Ascending aorta (tissue), 2 donors: ENCODE results near the gene PABPN1L. TPM values are rescaled to one million over a fixed set of nuclear protein-coding genes. Genes with fewer than 3 reads are reported as not detected.

Source experiments
- DNase-seq, 2 donors: peaks; one replicate each; pipeline ENCODE4 v3.0.0-alpha.2; 2019; ENCODE audit warnings: low spot score in 2 of 2
- H3K27ac ChIP-seq, 2 donors: fragments of 200-600 bp; sonication (generic); one replicate each; pipeline ENCODE4 v1.5.1; 2016 to 2017; ENCODE audit warnings: mild to moderate bottlenecking in 1 of 2
- H3K27me3 ChIP-seq: fragments of 200-600 bp; sonication (generic); one replicate; pipeline ENCODE4 v1.5.1; 2017
- H3K36me3 ChIP-seq, 2 donors: fragments of 200-600 bp; sonication (generic); one replicate each; pipeline ENCODE4 v1.5.1; 2016
- H3K4me1 ChIP-seq, 2 donors: fragments of 200-600 bp; sonication (generic); one replicate each; pipeline ENCODE4 v1.5.1; 2016 to 2017; ENCODE audit warnings: mild to moderate bottlenecking in 1 of 2
- H3K4me3 ChIP-seq, 2 donors: fragments of 200-600 bp; sonication (generic); one replicate each; pipeline ENCODE4 v1.5.1; 2016 to 2017; ENCODE audit warnings: mild to moderate bottlenecking in 1 of 2
- H3K9me3 ChIP-seq, 2 donors: fragments of 200-600 bp; sonication (generic); one replicate each; pipeline ENCODE4 v1.5.1; 2016
- intact Hi-C: fragments of 100-400 bp; cut with DNase I; formaldehyde crosslinking; loops from one replicate; pipeline ENCODE4 v1.15.1; 2023
- total RNA-seq: library from RNA; depleted of rRNA; stranded (reverse); fragments of >200 nt; gene quantifications from one replicate; pipeline ENCODE4 v1.1.0, GENCODE V29; 2016
- TF ChIP-seq, protein P1 (sequence below), 3 experiments: fragments of 200-600 bp in 2 of 3; fragments of 450-650 bp in 1 of 3; sonication (generic) in 2 of 3; IDR thresholded peaks; one replicate each; pipeline ENCODE4 v1.5.1; 2016 to 2019; ENCODE audit warnings: antibody characterized with exemption in 3 of 3, mild to moderate bottlenecking in 1 of 3, moderate library complexity in 1 of 3

PABPN1L gene
- total RNA-seq, 1 donor from 2014 or later, result not detected

DNA sequence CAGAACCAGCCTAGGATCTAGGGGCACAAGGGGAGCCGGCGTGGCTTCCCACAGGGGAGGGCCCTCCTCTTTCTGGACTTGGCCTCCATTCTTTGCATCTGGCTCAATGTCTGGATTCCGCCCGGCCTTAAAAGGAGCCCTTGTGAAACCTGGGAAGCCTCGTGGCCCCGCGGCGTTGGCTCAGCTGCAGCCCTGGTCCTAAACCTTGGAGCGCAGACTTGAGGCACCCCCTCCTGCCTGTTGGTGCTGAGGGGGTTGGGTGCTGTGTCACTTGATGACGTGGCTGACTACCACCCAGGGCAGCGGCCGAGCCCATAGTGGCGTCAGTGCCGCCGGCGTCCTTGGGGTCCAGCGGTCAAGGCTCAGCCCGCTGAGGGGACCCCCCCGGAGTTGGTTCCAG lies 5.1 kb downstream of the PABPN1L start:
- peaks cover 6 to 7% of the 10 kb centered on the region in 2 donors for H3K4me1 ChIP-seq
- no peaks in the 10 kb centered on the region for H3K27me3 ChIP-seq
- no peaks in the 10 kb centered on the region for H3K9me3 ChIP-seq
- no peak overlapping the region for H3K4me3 ChIP-seq
- intact Hi-C loops, result no loop called here
- H3K27ac ChIP-seq, result no peak overlapping the region
- peaks cover 40 to 44% of the 10 kb centered on the region in 2 donors for H3K36me3 ChIP-seq
- no peak for DNase-seq
- TF ChIP-seq, protein P1, sequence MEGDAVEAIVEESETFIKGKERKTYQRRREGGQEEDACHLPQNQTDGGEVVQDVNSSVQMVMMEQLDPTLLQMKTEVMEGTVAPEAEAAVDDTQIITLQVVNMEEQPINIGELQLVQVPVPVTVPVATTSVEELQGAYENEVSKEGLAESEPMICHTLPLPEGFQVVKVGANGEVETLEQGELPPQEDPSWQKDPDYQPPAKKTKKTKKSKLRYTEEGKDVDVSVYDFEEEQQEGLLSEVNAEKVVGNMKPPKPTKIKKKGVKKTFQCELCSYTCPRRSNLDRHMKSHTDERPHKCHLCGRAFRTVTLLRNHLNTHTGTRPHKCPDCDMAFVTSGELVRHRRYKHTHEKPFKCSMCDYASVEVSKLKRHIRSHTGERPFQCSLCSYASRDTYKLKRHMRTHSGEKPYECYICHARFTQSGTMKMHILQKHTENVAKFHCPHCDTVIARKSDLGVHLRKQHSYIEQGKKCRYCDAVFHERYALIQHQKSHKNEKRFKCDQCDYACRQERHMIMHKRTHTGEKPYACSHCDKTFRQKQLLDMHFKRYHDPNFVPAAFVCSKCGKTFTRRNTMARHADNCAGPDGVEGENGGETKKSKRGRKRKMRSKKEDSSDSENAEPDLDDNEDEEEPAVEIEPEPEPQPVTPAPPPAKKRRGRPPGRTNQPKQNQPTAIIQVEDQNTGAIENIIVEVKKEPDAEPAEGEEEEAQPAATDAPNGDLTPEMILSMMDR (IDR thresholded peaks at IDR 0.05), result no peak

DNA sequence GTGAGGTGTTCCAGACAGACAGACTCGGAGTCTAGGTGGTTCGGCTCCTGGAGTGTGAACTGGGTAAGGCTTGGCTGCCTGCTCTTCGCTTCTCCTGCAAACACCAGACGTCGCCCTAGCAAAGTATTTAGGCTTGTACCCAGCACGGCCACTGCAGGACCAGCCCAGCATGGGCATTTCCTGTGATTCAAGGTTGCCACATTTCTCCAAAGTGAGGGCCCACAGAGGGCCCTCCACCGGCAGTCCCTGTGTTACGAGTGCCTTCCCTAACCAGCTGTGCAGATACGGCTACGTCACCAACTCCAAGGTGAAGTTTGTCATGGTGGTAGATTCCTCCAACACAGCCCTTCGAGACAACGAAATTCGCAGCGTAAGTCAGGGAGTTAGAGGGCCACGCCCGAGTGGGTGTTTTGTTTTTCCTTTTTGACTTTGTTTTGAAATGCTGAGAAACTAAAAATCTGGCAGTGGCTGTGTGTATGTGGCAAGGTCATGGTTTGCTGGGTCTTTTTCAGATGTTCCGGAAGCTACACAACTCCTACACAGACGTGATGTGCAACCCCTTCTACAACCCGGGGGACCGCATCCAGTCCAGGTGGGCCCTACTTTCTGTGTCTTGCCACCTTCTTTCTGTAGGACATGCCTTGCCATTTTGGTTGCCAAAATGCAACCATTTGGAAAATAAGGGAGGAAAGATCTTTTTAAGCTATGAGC lies 6.9 kb downstream of the PABPN1L start:
- Histone ChIP-seq H3K4me1 (peaks cover 13 to 14% of the 10 kb centered on the region in 2 donors), H3K9me3 (no peaks in the 10 kb centered on the region), H3K4me3 (no peak overlapping the region), H3K27me3 (no peaks in the 10 kb centered on the region), H3K36me3 (peaks cover 40 to 44% of the 10 kb centered on the region in 2 donors), H3K27ac (no peak overlapping the region)
- no peak for DNase-seq
- intact Hi-C loops, result loop anchor here (5.0 kb wide), 2 partner anchors 197 to 407 kb away; partner anchors contain the start of genes MVD and ZFPM1
- TF ChIP-seq, protein P1 (IDR thresholded peaks at IDR 0.05), result no peak

DNA sequence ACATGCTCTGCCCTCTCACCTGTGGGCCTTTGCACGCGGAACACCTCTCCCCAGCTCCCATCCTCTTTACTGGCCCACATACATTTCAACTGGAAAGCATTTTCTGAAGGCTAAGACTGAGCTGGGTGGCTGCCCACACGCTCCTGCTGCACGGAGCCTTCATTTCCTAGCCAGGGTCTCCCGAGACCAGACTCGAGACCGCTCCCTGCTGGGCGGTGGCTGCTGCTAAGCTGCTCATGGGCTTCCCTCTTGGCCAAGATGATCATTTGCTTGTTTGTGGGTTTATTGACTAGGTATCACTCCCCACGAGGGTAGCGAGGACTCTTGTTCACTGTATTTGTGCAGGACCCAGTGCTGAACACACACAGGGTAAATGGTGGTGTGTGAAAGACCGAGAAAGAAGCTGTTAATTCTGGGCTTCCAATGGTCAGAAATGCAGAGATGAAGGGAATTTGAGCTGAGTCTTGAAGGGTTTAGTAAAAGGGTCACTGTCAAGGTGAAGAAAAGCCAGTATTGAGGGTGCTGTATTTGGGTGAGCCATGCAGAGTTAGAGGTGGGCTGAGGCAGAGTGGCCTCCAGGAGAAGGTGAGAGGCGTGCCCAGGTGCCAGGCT lies 8.6 kb downstream of the PABPN1L start:
- H3K36me3 ChIP-seq, result peaks cover 38% of the 10 kb centered on the region in 2 donors
- peaks cover 13 to 14% of the 10 kb centered on the region in 2 donors for H3K4me1 ChIP-seq
- H3K9me3 ChIP-seq, result no peaks in the 10 kb centered on the region
- intact Hi-C loops, result loop anchor here (1.0 to 5.0 kb wide), 7 partner anchors 47 to 633 kb away; partner anchors contain the start of genes ANKRD11, APRT, CTU2 and MVD
- H3K27me3 ChIP-seq, result no peaks in the 10 kb centered on the region
- no peak overlapping the region for H3K27ac ChIP-seq
- peak overlapping the region; percentile 64 to 87 for H3K4me3 ChIP-seq
- TF ChIP-seq, protein P1 (IDR thresholded peaks at IDR 0.05), result peak in 2 of 3 experiments; percentile 40 to 55
- peak in 1 of 2 donors; percentile 80 for DNase-seq

DNA sequence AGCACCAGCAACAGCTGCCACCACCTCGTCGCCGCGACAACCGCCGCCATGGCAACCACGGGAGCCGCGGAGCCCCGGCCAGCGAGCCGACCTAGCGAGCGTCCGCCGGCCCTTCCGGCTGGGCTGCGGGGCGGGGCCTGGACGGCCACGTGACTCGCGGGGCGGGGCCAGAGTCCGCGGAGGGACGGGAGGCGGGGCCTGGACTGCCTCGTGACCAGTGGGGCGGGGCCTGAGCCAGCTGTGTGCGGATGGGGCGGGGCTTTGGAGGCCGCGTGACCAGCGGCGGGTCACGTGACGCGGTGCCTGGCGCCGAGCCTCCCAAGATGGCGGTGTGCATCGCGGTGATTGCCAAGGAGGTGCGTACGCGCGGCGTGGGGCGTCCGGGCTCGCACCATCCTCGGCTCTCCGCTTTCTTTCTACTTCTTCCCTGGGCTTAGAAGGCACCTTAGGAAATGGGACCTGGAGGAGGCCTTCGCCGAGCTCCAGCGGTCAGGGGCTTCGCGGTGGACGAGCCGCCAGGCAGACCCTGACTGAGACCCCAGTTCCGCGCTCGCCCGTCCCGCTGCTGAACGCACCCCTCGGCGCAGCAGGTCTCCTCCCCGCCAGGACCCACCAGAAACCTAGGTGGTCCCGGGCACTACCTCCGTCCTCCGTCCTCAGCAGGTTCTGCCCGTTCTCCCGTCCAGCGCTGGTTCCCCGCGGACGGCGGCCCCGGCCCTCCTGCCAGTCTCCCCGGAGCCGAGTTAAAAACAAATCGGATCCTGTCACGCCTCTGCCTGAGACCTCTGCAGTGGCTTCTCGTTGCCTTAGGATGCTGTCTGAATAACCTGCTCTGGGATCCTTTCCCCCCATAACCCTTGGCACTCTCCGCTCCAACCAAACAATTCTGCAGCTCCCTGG lies 9.4 kb downstream of the PABPN1L start, which contains the start of the genes GALNS and TRAPPC2L:
TSS of gene GALNS (minus strand) at position 120 of the 900 bp plus-strand sequence. CDS start at position 50, 70 bp downstream.
TSS of gene TRAPPC2L (plus strand) at position 300 of the 900 bp plus-strand sequence. CDS start at position 324, 24 bp downstream.
- no peaks in the 10 kb centered on the region for H3K9me3 ChIP-seq
- intact Hi-C loops, result loop anchor here (1.0 to 5.0 kb wide), 8 partner anchors 46 to 634 kb away; partner anchors contain the start of genes ANKRD11, APRT, CTU2 and MVD
- H3K4me3 ChIP-seq, result peak within 1 kb of the TSS; percentile 64 to 87
- H3K36me3 ChIP-seq, result peaks cover 30 to 34% of the 10 kb centered on the region in 2 donors
- DNase-seq, result peak; percentile 92 to 99
- TF ChIP-seq, protein P1 (IDR thresholded peaks at IDR 0.05), result no peak
- no peaks in the 10 kb centered on the region for H3K27me3 ChIP-seq
- peaks cover 13 to 14% of the 10 kb centered on the region in 2 donors for H3K4me1 ChIP-seq
- H3K27ac ChIP-seq, result peak within 1 kb of the TSS; percentile 54 to 66
